Fibroblast of lung (primary cell): ENCODE results near the gene RPRD1A. TPM values are rescaled to one million over a fixed set of nuclear protein-coding genes. Genes with fewer than 3 reads are reported as not detected.

Experiments
- DNase-seq, 2 donors: peaks; one replicate each; pipeline versions ENCODE4 v3.0.0 to v3.0.0-alpha.2; 2010; ENCODE audit warnings: low read depth in 2 of 2
- H2AFZ ChIP-seq: 2 replicates; pipeline ENCODE4 v1.5.1; 2012; ENCODE audit warnings: low read length, control low read depth, inconsistent platforms
- H3K27ac ChIP-seq: 2 replicates; pipeline ENCODE4 v1.5.1; 2011; ENCODE audit warnings: low read length, control low read depth; ENCODE audit not compliant: insufficient read depth
- H3K27me3 ChIP-seq: 2 replicates; pipeline ENCODE4 v1.5.1; 2011; ENCODE audit warnings: mild to moderate bottlenecking, low read length; ENCODE audit not compliant: control insufficient read depth, insufficient read depth
- H3K36me3 ChIP-seq: 2 replicates; pipeline ENCODE4 v1.5.1; 2011; ENCODE audit warnings: low read length; ENCODE audit not compliant: control insufficient read depth, insufficient read depth
- H3K4me1 ChIP-seq: 2 replicates; pipeline ENCODE4 v1.5.1; 2011; ENCODE audit warnings: low read length; ENCODE audit not compliant: control insufficient read depth, insufficient read depth; ENCODE audit errors: extremely low read depth
- H3K4me2 ChIP-seq: 2 replicates; pipeline ENCODE4 v1.5.1; 2011; ENCODE audit warnings: low read length, control low read depth; ENCODE audit not compliant: insufficient read depth; ENCODE audit errors: extremely low read depth
- H3K4me3 ChIP-seq, 4 experiments: fragments of 200-600 bp in 1 of 4; sonication (generic) in 1 of 4; replicated peaks in 1 of 4; 2 replicates each; pipeline ENCODE4 v1.5.1; 2011 to 2016; ENCODE audit warnings: low read length in 4 of 4, low read depth in 3 of 4, mild to moderate bottlenecking in 3 of 4, control low read depth in 2 of 4, inconsistent platforms in 1 of 4, mixed read lengths in 1 of 4; ENCODE audit not compliant: insufficient read depth in 1 of 4; ENCODE audit errors: control extremely low read depth in 1 of 4
- H3K79me2 ChIP-seq: 2 replicates; pipeline ENCODE4 v1.5.1; 2012; ENCODE audit warnings: mild to moderate bottlenecking, low read length, inconsistent platforms; ENCODE audit not compliant: control insufficient read depth, insufficient read depth
- H3K9ac ChIP-seq: 2 replicates; pipeline ENCODE4 v1.5.1; 2011; ENCODE audit warnings: mild to moderate bottlenecking, low read length, control low read depth; ENCODE audit not compliant: insufficient read depth
- H3K9me3 ChIP-seq: 2 replicates; pipeline ENCODE4 v1.5.1; 2012; ENCODE audit warnings: low read depth, low read length; ENCODE audit not compliant: control insufficient read depth, insufficient read depth
- H4K20me1 ChIP-seq: 2 replicates; pipeline ENCODE4 v1.5.1; 2011; ENCODE audit warnings: low read length; ENCODE audit not compliant: control insufficient read depth, insufficient read depth; ENCODE audit errors: extremely low read depth
- CTCF ChIP-seq, 2 donors: IDR thresholded peaks in 1 of 2; conservative IDR thresholded peaks in 1 of 2; 1 replicate in 1 of 2; 2 replicates in 1 of 2; pipeline ENCODE4 v1.5.1; 2011 to 2012; ENCODE audit warnings: low read length in 2 of 2, control low read depth in 1 of 2, inconsistent platforms in 1 of 2, low read depth in 1 of 2, mild to moderate bottlenecking in 1 of 2
- EZH2 ChIP-seq: IDR thresholded peaks from 2 replicates; pipeline ENCODE4 v1.5.1; 2012; ENCODE audit warnings: low read length, control low read depth, mild to moderate bottlenecking; ENCODE audit errors: missing control alignments
- polyA plus RNA-seq, 2 donors: library from polyadenylated mRNA; depleted of rRNA in 1 of 2; stranded (reverse) in 1 of 2; unstranded in 1 of 2; fragments of >200 nt; gene quantifications; 2 replicates each; pipeline ENCODE4 v1.2.1, GENCODE V29; 2011 to 2012; ENCODE audit warnings: missing spikeins in 1 of 2
- total RNA-seq: library from RNA; depleted of rRNA; stranded (reverse); fragments of >200 nt; gene quantifications from 2 replicates; pipeline ENCODE4 v1.2.1, GENCODE V29; 2014

The RPRD1A gene
- total and polyA plus RNA-seq, 2 donors (not counting 1 experiment from before 2014, with no cell fraction given), result 36.4 to 46.2 TPM

GRCh38 chr18:35982409-35983114, 84.8 kb downstream of the RPRD1A start:
- peaks cover 8% of the 10 kb centered on the region for H3K36me3 ChIP-seq
- no peaks in the 10 kb centered on the region for H3K27me3 ChIP-seq
- TF ChIP-seq EZH2, result no peak
- no peak for TF ChIP-seq CTCF (conservative IDR thresholded peaks at IDR 0.05 in 1 of 2, IDR thresholded peaks at IDR 0.05 in 1 of 2; ENCODE audit: low read depth in 1 of 2, low read length in 2 of 2)
- H3K79me2 ChIP-seq, result no peaks in the 10 kb centered on the region
- no peak overlapping the region for H2AFZ ChIP-seq
- no peak overlapping the region for H3K4me3 ChIP-seq
- peak; percentile 70 to 89 for DNase-seq
- H4K20me1 ChIP-seq, result no peaks in the 10 kb centered on the region
- no peak overlapping the region for H3K9ac ChIP-seq
- H3K4me2 ChIP-seq, result no peak overlapping the region
- peaks cover 8% of the 10 kb centered on the region for H3K4me1 ChIP-seq
- no peaks in the 10 kb centered on the region for H3K9me3 ChIP-seq
- peak overlapping the region; percentile 24 for H3K27ac ChIP-seq

GRCh38 chr18:35979112-35979511, 88.2 kb downstream of the RPRD1A start:
- Histone ChIP-seq H3K36me3 (peaks cover 14% of the 10 kb centered on the region), H3K27ac (no peak overlapping the region), H3K9me3 (no peaks in the 10 kb centered on the region), H3K27me3 (no peaks in the 10 kb centered on the region), H3K79me2 (peaks cover 3% of the 10 kb centered on the region), H3K9ac (no peak overlapping the region), H3K4me2 (no peak overlapping the region), H2AFZ (no peak overlapping the region), H4K20me1 (no peaks in the 10 kb centered on the region), H3K4me3 (no peak overlapping the region), H3K4me1 (peaks cover 8% of the 10 kb centered on the region)
- no peak for DNase-seq
- TF ChIP-seq EZH2 (no peak), CTCF (conservative IDR thresholded peaks at IDR 0.05 in 1 of 2, IDR thresholded peaks at IDR 0.05 in 1 of 2; ENCODE audit: low read depth in 1 of 2, low read length in 2 of 2) (no peak)

- peaks cover 8% of the 10 kb centered on the region for H3K36me3 ChIP-seq
Measured at GRCh38 chr18:35974181-35974580, 93.2 kb downstream of the RPRD1A start.

More at GRCh38 chr18:35974181-35974580, 93.2 kb downstream of the RPRD1A start:
- Histone ChIP-seq H3K79me2 (peaks cover 17% of the 10 kb centered on the region), H4K20me1 (no peaks in the 10 kb centered on the region), H3K4me3 (no peak overlapping the region), H3K9ac (no peak overlapping the region), H3K27me3 (no peaks in the 10 kb centered on the region), H3K9me3 (no peaks in the 10 kb centered on the region), H2AFZ (no peak overlapping the region), H3K4me2 (no peak overlapping the region), H3K4me1 (peaks cover 2% of the 10 kb centered on the region), H3K27ac (no peak overlapping the region)
- DNase-seq, result no peak
- no peak for TF ChIP-seq CTCF (conservative IDR thresholded peaks at IDR 0.05 in 1 of 2, IDR thresholded peaks at IDR 0.05 in 1 of 2; ENCODE audit: low read depth in 1 of 2, low read length in 2 of 2)
